ENCODE results near the gene RPRD1B.

RPRD1B gene

DNA sequence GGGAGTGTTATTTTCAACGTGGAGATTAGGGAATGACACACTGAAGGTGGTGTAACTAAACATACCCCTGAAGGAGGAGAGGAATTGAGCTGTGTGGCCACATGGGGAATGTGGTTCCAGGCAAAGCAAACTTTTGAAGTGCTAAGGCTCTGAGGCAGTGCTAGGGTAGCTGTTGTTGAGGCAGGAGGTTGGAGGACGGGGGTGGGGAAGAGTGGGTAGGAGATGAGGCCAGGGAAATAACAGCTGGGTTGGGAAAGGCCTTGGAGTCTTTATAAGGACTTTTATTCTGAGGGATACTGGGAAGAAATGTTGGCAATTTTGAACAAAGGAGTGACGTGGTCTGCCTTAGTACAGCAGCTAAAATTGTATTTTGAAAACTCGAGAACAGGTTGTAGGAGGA is 13.0 kb downstream of the RPRD1B start:
- ATAC-seq (ENCODE audit: insufficient read depth, low read depth) (no peak), DNase-seq (no peak)
- H3K27ac ChIP-seq (ENCODE audit: low read length): no peak overlapping the region
- peaks cover 89% of the 10 kb centered on the region for H3K79me2 ChIP-seq (ENCODE audit: insufficient read depth, low read length)
- H4K20me1 ChIP-seq (ENCODE audit: insufficient read depth, low read length): peaks cover 43% of the 10 kb centered on the region; the same call in 1 of the 2 replicates
- no peaks in the 10 kb centered on the region for H3K4me1 ChIP-seq (ENCODE audit: insufficient read depth, low read length)
- H3K36me3 ChIP-seq (ENCODE audit: insufficient read depth, low read length): peaks cover 94% of the 10 kb centered on the region
- H3K9me3 ChIP-seq (ENCODE audit: insufficient read depth, low read length, severe bottlenecking): no peaks in the 10 kb centered on the region
- no peak overlapping the region for H2AFZ ChIP-seq (ENCODE audit: low read depth, low read length)
- no peak overlapping the region for H3K4me2 ChIP-seq (ENCODE audit: insufficient read depth, low read length)
- TF ChIP-seq, protein P1, sequence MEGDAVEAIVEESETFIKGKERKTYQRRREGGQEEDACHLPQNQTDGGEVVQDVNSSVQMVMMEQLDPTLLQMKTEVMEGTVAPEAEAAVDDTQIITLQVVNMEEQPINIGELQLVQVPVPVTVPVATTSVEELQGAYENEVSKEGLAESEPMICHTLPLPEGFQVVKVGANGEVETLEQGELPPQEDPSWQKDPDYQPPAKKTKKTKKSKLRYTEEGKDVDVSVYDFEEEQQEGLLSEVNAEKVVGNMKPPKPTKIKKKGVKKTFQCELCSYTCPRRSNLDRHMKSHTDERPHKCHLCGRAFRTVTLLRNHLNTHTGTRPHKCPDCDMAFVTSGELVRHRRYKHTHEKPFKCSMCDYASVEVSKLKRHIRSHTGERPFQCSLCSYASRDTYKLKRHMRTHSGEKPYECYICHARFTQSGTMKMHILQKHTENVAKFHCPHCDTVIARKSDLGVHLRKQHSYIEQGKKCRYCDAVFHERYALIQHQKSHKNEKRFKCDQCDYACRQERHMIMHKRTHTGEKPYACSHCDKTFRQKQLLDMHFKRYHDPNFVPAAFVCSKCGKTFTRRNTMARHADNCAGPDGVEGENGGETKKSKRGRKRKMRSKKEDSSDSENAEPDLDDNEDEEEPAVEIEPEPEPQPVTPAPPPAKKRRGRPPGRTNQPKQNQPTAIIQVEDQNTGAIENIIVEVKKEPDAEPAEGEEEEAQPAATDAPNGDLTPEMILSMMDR (IDR thresholded peaks at IDR 0.05; ENCODE audit: borderline replicate concordance, extremely low read depth, low read length, poor library complexity, severe bottlenecking): no peak
- TF ChIP-seq EZH2 (IDR thresholded peaks at IDR 0.05; ENCODE audit: borderline replicate concordance, low read depth, low read length, severe bottlenecking): no peak
- no peak overlapping the region for H3K9ac ChIP-seq (ENCODE audit: low read depth, low read length)
- H3K4me3 ChIP-seq (ENCODE audit: low read depth in 1 of 2, low read length in 2 of 2): no peak overlapping the region
- no peaks in the 10 kb centered on the region for H3K27me3 ChIP-seq (ENCODE audit: insufficient read depth, low read length, poor library complexity)

DNA sequence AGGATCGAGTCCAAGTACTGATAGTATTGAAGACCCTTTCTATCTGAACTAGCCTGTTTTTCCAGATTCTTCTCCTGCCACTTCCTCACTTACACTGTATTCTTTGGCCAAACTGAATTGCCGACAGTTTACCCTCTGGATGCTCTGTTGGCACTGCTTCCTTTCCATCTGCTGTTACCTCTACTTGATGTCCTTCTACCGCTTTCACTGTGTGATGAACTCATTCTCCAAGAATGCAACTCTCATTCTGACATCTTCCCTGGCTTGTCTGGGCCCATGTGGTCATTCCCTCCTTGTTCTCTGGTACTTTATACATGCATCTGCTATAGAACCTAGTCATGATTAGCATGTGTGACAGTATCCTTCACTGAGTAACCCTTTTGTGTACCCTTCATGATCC is 16.3 kb downstream of the RPRD1B start:
- peaks cover 47% of the 10 kb centered on the region; the same call in 1 of the 2 replicates for H4K20me1 ChIP-seq (ENCODE audit: insufficient read depth, low read length)
- DNase-seq (no peak), ATAC-seq (ENCODE audit: insufficient read depth, low read depth) (no peak)
- H3K36me3 ChIP-seq (ENCODE audit: insufficient read depth, low read length): peaks cover 88% of the 10 kb centered on the region
- H3K27me3 ChIP-seq (ENCODE audit: insufficient read depth, low read length, poor library complexity): no peaks in the 10 kb centered on the region
- H3K79me2 ChIP-seq (ENCODE audit: insufficient read depth, low read length): peaks cover 88% of the 10 kb centered on the region
- no peak for TF ChIP-seq EZH2 (IDR thresholded peaks at IDR 0.05; ENCODE audit: borderline replicate concordance, low read depth, low read length, severe bottlenecking)
- TF ChIP-seq, protein P1 (IDR thresholded peaks at IDR 0.05; ENCODE audit: borderline replicate concordance, extremely low read depth, low read length, poor library complexity, severe bottlenecking): no peak
- no peak overlapping the region for H3K27ac ChIP-seq (ENCODE audit: low read length)
- no peak overlapping the region for H2AFZ ChIP-seq (ENCODE audit: low read depth, low read length)
- no peaks in the 10 kb centered on the region for H3K9me3 ChIP-seq (ENCODE audit: insufficient read depth, low read length, severe bottlenecking)
- H3K9ac ChIP-seq (ENCODE audit: low read depth, low read length): no peak overlapping the region
- H3K4me1 ChIP-seq (ENCODE audit: insufficient read depth, low read length): no peaks in the 10 kb centered on the region
- H3K4me3 ChIP-seq (ENCODE audit: low read depth in 1 of 2, low read length in 2 of 2): no peak overlapping the region
- H3K4me2 ChIP-seq (ENCODE audit: insufficient read depth, low read length): no peak overlapping the region

DNA sequence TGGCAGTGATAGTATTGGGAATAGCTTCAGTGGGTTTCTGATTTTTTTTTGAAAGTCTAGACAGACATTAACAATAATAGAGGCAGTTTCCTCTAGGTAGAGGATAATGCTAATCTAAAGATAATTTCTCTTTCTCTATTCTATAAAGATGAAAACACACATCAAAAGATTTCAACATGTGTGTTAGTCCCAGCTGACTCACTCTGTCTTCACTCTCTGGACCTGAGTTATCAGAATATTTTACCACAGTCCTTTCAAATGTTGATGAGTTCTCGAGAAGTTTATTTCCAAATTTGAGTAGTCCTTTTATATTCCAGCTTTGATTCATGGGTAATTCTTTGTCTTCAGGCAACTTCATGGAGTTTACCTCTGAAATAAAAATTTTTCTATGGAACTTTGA is 17.1 kb downstream of the RPRD1B start:
- no peak for TF ChIP-seq EZH2 (IDR thresholded peaks at IDR 0.05; ENCODE audit: borderline replicate concordance, low read depth, low read length, severe bottlenecking)
- TF ChIP-seq, protein P1 (IDR thresholded peaks at IDR 0.05; ENCODE audit: borderline replicate concordance, extremely low read depth, low read length, poor library complexity, severe bottlenecking): no peak
- H3K36me3 ChIP-seq (ENCODE audit: insufficient read depth, low read length): peaks cover 85% of the 10 kb centered on the region

DNA sequence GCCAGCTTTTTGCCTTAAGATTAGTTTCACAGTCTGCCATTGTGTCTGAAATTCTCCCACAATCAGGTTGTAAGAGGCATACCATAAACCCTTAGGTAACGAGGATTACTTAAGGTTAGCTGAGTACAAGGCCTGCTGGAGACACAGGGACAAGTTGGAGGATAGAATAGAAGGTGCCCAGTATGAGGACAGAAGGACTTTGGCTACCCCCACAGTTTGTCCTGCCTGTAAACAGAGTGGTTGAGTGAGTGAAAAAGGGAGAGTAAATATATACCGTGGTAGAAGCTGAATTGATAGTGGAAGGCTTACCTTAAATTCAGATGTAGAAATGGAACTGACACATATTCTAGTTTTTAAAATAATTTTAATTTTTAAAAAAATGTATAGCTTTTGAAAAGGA is 19.3 kb downstream of the RPRD1B start:
- DNase-seq: no peak
- Histone ChIP-seq H3K4me2 (ENCODE audit: insufficient read depth, low read length) (no peak overlapping the region), H2AFZ (ENCODE audit: low read depth, low read length) (no peak overlapping the region), H3K4me1 (ENCODE audit: insufficient read depth, low read length) (no peaks in the 10 kb centered on the region), H3K27me3 (ENCODE audit: insufficient read depth, low read length, poor library complexity) (no peaks in the 10 kb centered on the region), H3K4me3 (ENCODE audit: low read depth in 1 of 2, low read length in 2 of 2) (no peak overlapping the region), H4K20me1 (ENCODE audit: insufficient read depth, low read length) (peaks cover 52% of the 10 kb centered on the region; the same call in 1 of the 2 replicates), H3K9me3 (ENCODE audit: insufficient read depth, low read length, severe bottlenecking) (no peaks in the 10 kb centered on the region), H3K36me3 (ENCODE audit: insufficient read depth, low read length) (peaks cover 84% of the 10 kb centered on the region), H3K9ac (ENCODE audit: low read depth, low read length) (no peak overlapping the region), H3K27ac (ENCODE audit: low read length) (no peak overlapping the region), H3K79me2 (ENCODE audit: insufficient read depth, low read length) (peaks cover 73% of the 10 kb centered on the region)
- no peak for ATAC-seq (ENCODE audit: insufficient read depth, low read depth)
- TF ChIP-seq, protein P1 (IDR thresholded peaks at IDR 0.05; ENCODE audit: borderline replicate concordance, extremely low read depth, low read length, poor library complexity, severe bottlenecking): no peak
- no peak for TF ChIP-seq EZH2 (IDR thresholded peaks at IDR 0.05; ENCODE audit: borderline replicate concordance, low read depth, low read length, severe bottlenecking)

More for the DNA sequence above, 17.1 kb downstream of the RPRD1B start:
- no peaks in the 10 kb centered on the region for H3K27me3 ChIP-seq (ENCODE audit: insufficient read depth, low read length, poor library complexity)
- H3K27ac ChIP-seq (ENCODE audit: low read length): no peak overlapping the region
- no peak overlapping the region for H3K9ac ChIP-seq (ENCODE audit: low read depth, low read length)
- no peak overlapping the region for H3K4me2 ChIP-seq (ENCODE audit: insufficient read depth, low read length)
- no peaks in the 10 kb centered on the region for H3K4me1 ChIP-seq (ENCODE audit: insufficient read depth, low read length)
- no peak for ATAC-seq (ENCODE audit: insufficient read depth, low read depth)
- H4K20me1 ChIP-seq (ENCODE audit: insufficient read depth, low read length): peaks cover 50% of the 10 kb centered on the region; the same call in 1 of the 2 replicates
- no peak for DNase-seq
- H2AFZ ChIP-seq (ENCODE audit: low read depth, low read length): no peak overlapping the region
- no peaks in the 10 kb centered on the region for H3K9me3 ChIP-seq (ENCODE audit: insufficient read depth, low read length, severe bottlenecking)
- H3K4me3 ChIP-seq (ENCODE audit: low read depth in 1 of 2, low read length in 2 of 2): no peak overlapping the region
- H3K79me2 ChIP-seq (ENCODE audit: insufficient read depth, low read length): peaks cover 89% of the 10 kb centered on the region

Measured in DND-41 (cell line).